Measurements from ENCODE around the gene VPS13D. TPM values are rescaled to one million over a fixed set of nuclear protein-coding genes. Genes with fewer than 3 reads are reported as not detected.

The VPS13D gene
- total RNA-seq, 1 experiment from 2014 or later: 31.6 TPM

GRCh38 chr1:12301518-12302237, 71.8 kb downstream of the VPS13D start:
- H3K9ac ChIP-seq (ENCODE audit: low read length): no peak overlapping the region
- no peaks in the 10 kb centered on the region for H4K20me1 ChIP-seq (ENCODE audit: insufficient read depth)
- no peak overlapping the region for H2AFZ ChIP-seq (ENCODE audit: low read depth, low read length, poor library complexity, severe bottlenecking)
- RAD21 ChIA-PET (ENCODE audit: low non-redundant PET in 1 of 2, low total read pairs in 2 of 2, uncharacterized antibody in 2 of 2, unreplicated experiment in 2 of 2): interaction anchor here in 1 of 2 experiments (0.5 kb wide), 1 partner anchor 21 kb away, joined by 3 read pairs; no protein-coding TSS in a partner anchor
- CTCF ChIA-PET: no interaction called here
- no peaks in the 10 kb centered on the region for H3K27me3 ChIP-seq (ENCODE audit: insufficient read depth, low read length)
- DNase-seq (ENCODE audit: low read depth, low spot score) (no peak), ATAC-seq (no peak)
- H3K79me2 ChIP-seq (ENCODE audit: insufficient read depth, low read length): no peaks in the 10 kb centered on the region
- POLR2A ChIA-PET: no interaction called here
- H3K9me2 ChIP-seq (ENCODE audit: insufficient read depth): no peaks in the 10 kb centered on the region
- no peak overlapping the region for H3K4me2 ChIP-seq (ENCODE audit: low read length)
- no peaks in the 10 kb centered on the region for H3K4me1 ChIP-seq (ENCODE audit: control insufficient read depth in 1 of 2, insufficient read depth in 2 of 2, low read length in 2 of 2)
- H3K4me3 ChIP-seq (replicated peaks in 1 of 2; ENCODE audit: low read depth in 1 of 2, low read length in 2 of 2): no peak overlapping the region
- H3K36me3 ChIP-seq (ENCODE audit: control insufficient read depth in 1 of 2, insufficient read depth in 2 of 2, low read length in 2 of 2): peaks cover 0 to 6% of the 10 kb centered on the region in 2 experiments; a peak in 1 of 4 replicates
- no peak overlapping the region for H3K27ac ChIP-seq (ENCODE audit: low read depth, low read length)
- no TSS peak for BruUV-seq (replicated peaks)
- intact Hi-C loops (cut with micrococcal nuclease): no loop called here
- TF ChIP-seq TCF7L2 (IDR thresholded peaks at IDR 0.05; ENCODE audit: borderline replicate concordance, extremely low read depth, insufficient read depth, insufficient read length) (no peak), YY1 (IDR thresholded peaks at IDR 0.05; ENCODE audit: extremely low read depth, insufficient replicate concordance, low read depth, low read length) (no peak), MAX (IDR thresholded peaks at IDR 0.05) (no peak), EZH2 (IDR thresholded peaks at IDR 0.05) (no peak), ELF1 (IDR thresholded peaks at IDR 0.05; ENCODE audit: borderline replicate concordance, low read depth) (no peak), ZNF274 (IDR thresholded peaks at IDR 0.05; ENCODE audit: low read depth, low read length) (no peak), CBX3 (IDR thresholded peaks at IDR 0.05; ENCODE audit: low read depth) (no peak), ATF3 (IDR thresholded peaks at IDR 0.05) (no peak), REST (IDR thresholded peaks at IDR 0.05; ENCODE audit: low read depth) (no peak), EGR1 (IDR thresholded peaks at IDR 0.05; ENCODE audit: low read depth) (no peak), POLR2A (IDR thresholded peaks at IDR 0.05; ENCODE audit: borderline replicate concordance, extremely low read depth, insufficient read depth, insufficient read length) (no peak), SRF (IDR thresholded peaks at IDR 0.05; ENCODE audit: low read depth) (no peak), SIN3A (IDR thresholded peaks at IDR 0.05; ENCODE audit: low read depth) (no peak)
- peaks cover 0 to 5% of the 10 kb centered on the region in 2 experiments; a peak in 1 of 4 replicates for H3K9me3 ChIP-seq (ENCODE audit: control insufficient read depth in 1 of 2, insufficient read depth in 1 of 2, low read depth in 1 of 2, low read length in 2 of 2)

Measured in HCT116 (cell line).